ENCODE results near the gene CHST7.

Gene CHST7

GRCh38 chrX:46645614-46646013 is 72.0 kb downstream of the CHST7 start:
- Histone ChIP-seq H3K27me3 (no peaks in the 10 kb centered on the region), H3K36me3 (no peaks in the 10 kb centered on the region), H3K4me1 (ENCODE audit: control insufficient read depth in 1 of 2, insufficient read depth in 1 of 2, low read depth in 1 of 2, low read length in 1 of 2) (peaks cover 20 to 21% of the 10 kb centered on the region in 2 experiments), H3K27ac (no peak overlapping the region), H3K9me3 (no peaks in the 10 kb centered on the region), H3K4me3 (ENCODE audit: low read depth in 1 of 2, low read length in 1 of 2) (no peak overlapping the region)
- no peak for TF ChIP-seq CTCF (IDR thresholded peaks at IDR 0.05)

- H3K4me3 ChIP-seq (ENCODE audit: low read depth in 1 of 2, low read length in 1 of 2): no peak overlapping the region
- no peak overlapping the region for H3K27ac ChIP-seq
- no peaks in the 10 kb centered on the region for H3K27me3 ChIP-seq
- TF ChIP-seq CTCF (IDR thresholded peaks at IDR 0.05): no peak
- H3K36me3 ChIP-seq: no peaks in the 10 kb centered on the region
- peaks cover 35 to 38% of the 10 kb centered on the region in 2 experiments for H3K4me1 ChIP-seq (ENCODE audit: control insufficient read depth in 1 of 2, insufficient read depth in 1 of 2, low read depth in 1 of 2, low read length in 1 of 2)
- H3K9me3 ChIP-seq: no peaks in the 10 kb centered on the region
Measured at GRCh38 chrX:46647251-46647650, 73.7 kb downstream of the CHST7 start.
